HAP-1 (cell line): ENCODE results near the gene MGMT.

Experiments
- DNase-seq, 2 experiments: peaks; one replicate each; pipeline ENCODE4 v3.0.0-alpha.2; 2016 to 2020; ENCODE audit warnings: low spot score in 2 of 2
- H3K27me3 ChIP-seq: fragments of 250-450 bp; sonication (Bioruptor Pico); 2 replicates; pipeline ENCODE4 v1.5.1; 2020; ENCODE audit warnings: low read depth, mild to moderate bottlenecking, moderate library complexity
- H3K36me3 ChIP-seq: fragments of 250-450 bp; sonication (Bioruptor Pico); replicated peaks from 2 replicates; pipeline ENCODE4 v1.5.1; 2020; ENCODE audit warnings: mild to moderate bottlenecking
- H3K4me1 ChIP-seq: fragments of 250-450 bp; sonication (Bioruptor Pico); 2 replicates; pipeline ENCODE4 v1.5.1; 2020; ENCODE audit warnings: mild to moderate bottlenecking
- H3K4me3 ChIP-seq: fragments of 250-450 bp; sonication (Bioruptor Pico); 2 replicates; pipeline ENCODE4 v1.5.1; 2020; ENCODE audit warnings: mild to moderate bottlenecking, moderate library complexity
- H3K9me3 ChIP-seq: fragments of 250-450 bp; sonication (Bioruptor Pico); 2 replicates; pipeline ENCODE4 v1.5.1; 2020; ENCODE audit warnings: mild to moderate bottlenecking, moderate library complexity
- in situ Hi-C: fragments of 300-500 bp; cut with MboI; formaldehyde crosslinking; loops from 3 replicates; pipeline ENCODE4 v1.14.3; 2020; ENCODE audit warnings: low sequenced_read_pairs, inconsistent platforms, mixed read lengths

Gene MGMT

GRCh38 chr10:129760416-129760815 lies 293.4 kb downstream of the MGMT start:
- Histone ChIP-seq H3K9me3 (no peaks in the 10 kb centered on the region), H3K4me1 (no peaks in the 10 kb centered on the region), H3K36me3 (no peaks in the 10 kb centered on the region), H3K4me3 (no peak overlapping the region), H3K27me3 (no peaks in the 10 kb centered on the region)
- no peak for DNase-seq
- in situ Hi-C loops = no loop called here

- in situ Hi-C loops = no loop called here
Observed at GRCh38 chr10:129761197-129761972, 294.3 kb downstream of the MGMT start.

GRCh38 chr10:129761981-129762956 lies 295.2 kb downstream of the MGMT start:
- no peaks in the 10 kb centered on the region for H3K27me3 ChIP-seq
- in situ Hi-C loops = no loop called here
- no peaks in the 10 kb centered on the region for H3K36me3 ChIP-seq
- no peaks in the 10 kb centered on the region for H3K9me3 ChIP-seq
- no peak overlapping the region for H3K4me3 ChIP-seq
- H3K4me1 ChIP-seq = no peaks in the 10 kb centered on the region
- no peak for DNase-seq

More at GRCh38 chr10:129761197-129761972, 294.3 kb downstream of the MGMT start:
- no peaks in the 10 kb centered on the region for H3K9me3 ChIP-seq
- no peaks in the 10 kb centered on the region for H3K27me3 ChIP-seq
- no peaks in the 10 kb centered on the region for H3K4me1 ChIP-seq
- no peaks in the 10 kb centered on the region for H3K36me3 ChIP-seq
- no peak for DNase-seq
- no peak overlapping the region for H3K4me3 ChIP-seq

- DNase-seq = no peak
- H3K4me3 ChIP-seq = no peak overlapping the region
- H3K36me3 ChIP-seq = no peaks in the 10 kb centered on the region
- H3K9me3 ChIP-seq = no peaks in the 10 kb centered on the region
- no peaks in the 10 kb centered on the region for H3K27me3 ChIP-seq
- in situ Hi-C loops = no loop called here
- H3K4me1 ChIP-seq = no peaks in the 10 kb centered on the region
Observed at GRCh38 chr10:129764011-129764900, 297.2 kb downstream of the MGMT start.

GRCh38 chr10:129764901-129765663 lies 298.0 kb downstream of the MGMT start:
- DNase-seq = no peak
- no peaks in the 10 kb centered on the region for H3K27me3 ChIP-seq
- H3K4me1 ChIP-seq = no peaks in the 10 kb centered on the region
- H3K36me3 ChIP-seq = no peaks in the 10 kb centered on the region
- in situ Hi-C loops = no loop called here
- H3K4me3 ChIP-seq = no peak overlapping the region
- no peaks in the 10 kb centered on the region for H3K9me3 ChIP-seq

- Histone ChIP-seq H3K4me3 (no peak overlapping the region), H3K36me3 (no peaks in the 10 kb centered on the region), H3K27me3 (no peaks in the 10 kb centered on the region), H3K4me1 (no peaks in the 10 kb centered on the region), H3K9me3 (no peaks in the 10 kb centered on the region)
- in situ Hi-C loops = no loop called here
- DNase-seq = no peak
Observed at GRCh38 chr10:129765664-129766550, 298.9 kb downstream of the MGMT start.

- no peaks in the 10 kb centered on the region for H3K36me3 ChIP-seq
- no peak for DNase-seq
- no peaks in the 10 kb centered on the region for H3K27me3 ChIP-seq
- H3K4me3 ChIP-seq = no peak overlapping the region
- H3K4me1 ChIP-seq = no peaks in the 10 kb centered on the region
- no peaks in the 10 kb centered on the region for H3K9me3 ChIP-seq
- in situ Hi-C loops = no loop called here
Observed at GRCh38 chr10:129766611-129767550, 299.8 kb downstream of the MGMT start.

GRCh38 chr10:129767751-129768150 lies 300.7 kb downstream of the MGMT start:
- Histone ChIP-seq H3K27me3 (no peaks in the 10 kb centered on the region), H3K36me3 (no peaks in the 10 kb centered on the region), H3K9me3 (no peaks in the 10 kb centered on the region), H3K4me3 (no peak overlapping the region), H3K4me1 (no peaks in the 10 kb centered on the region)
- in situ Hi-C loops = no loop called here
- no peak for DNase-seq

- Histone ChIP-seq H3K9me3 (no peaks in the 10 kb centered on the region), H3K4me1 (no peaks in the 10 kb centered on the region), H3K27me3 (no peaks in the 10 kb centered on the region), H3K4me3 (no peak overlapping the region), H3K36me3 (no peaks in the 10 kb centered on the region)
- in situ Hi-C loops = no loop called here
- DNase-seq = peak in 1 of 2 experiments; percentile 32
Observed at GRCh38 chr10:129768437-129769355, 301.7 kb downstream of the MGMT start.

GRCh38 chr10:129769381-129770116 lies 302.5 kb downstream of the MGMT start:
- no peak for DNase-seq
- H3K9me3 ChIP-seq = no peaks in the 10 kb centered on the region
- H3K4me3 ChIP-seq = no peak overlapping the region
- no peaks in the 10 kb centered on the region for H3K4me1 ChIP-seq
- in situ Hi-C loops = no loop called here
- no peaks in the 10 kb centered on the region for H3K27me3 ChIP-seq
- no peaks in the 10 kb centered on the region for H3K36me3 ChIP-seq
